Stimulated activated CD4-positive, alpha-beta T cell treated with anti-CD3 and anti-CD28 coated beads, Interleukin-12 subunit alpha, Interleukin-12 subunit beta, amount 100 ng/mL, for 24 hours (primary cell): ENCODE data around the gene STK32A.

ENCODE experiments used
- DNase-seq, 2 experiments: peaks; one replicate each; pipeline ENCODE4 v3.0.0-alpha.2; 2020; ENCODE audit warnings: low read depth in 2 of 2

STK32A gene

GRCh38 chr5:147391781-147392180, 157.0 kb downstream of the STK32A start:
- no peak for DNase-seq

- DNase-seq = no peak
These were observed 159.2 kb downstream of the STK32A start for GRCh38 chr5:147393874-147394672.

- DNase-seq = no peak
These were observed 161.4 kb downstream of the STK32A start for GRCh38 chr5:147396070-147396823.

GRCh38 chr5:147397616-147398015, 162.8 kb downstream of the STK32A start:
- DNase-seq = no peak

GRCh38 chr5:147398860-147399259, 164.0 kb downstream of the STK32A start:
- DNase-seq = no peak

- no peak for DNase-seq
These were observed 165.4 kb downstream of the STK32A start for GRCh38 chr5:147400126-147400809.

GRCh38 chr5:147400881-147401280, 166.1 kb downstream of the STK32A start:
- no peak for DNase-seq

- DNase-seq = no peak
These were observed 169.1 kb downstream of the STK32A start for GRCh38 chr5:147403651-147404640.

GRCh38 chr5:147404706-147405105, 169.9 kb downstream of the STK32A start:
- DNase-seq = no peak

GRCh38 chr5:147406636-147407035, 171.8 kb downstream of the STK32A start:
- no peak for DNase-seq

- no peak for DNase-seq
These were observed 172.4 kb downstream of the STK32A start for GRCh38 chr5:147407094-147407681.

GRCh38 chr5:147408980-147409379, 174.2 kb downstream of the STK32A start:
- DNase-seq = no peak

GRCh38 chr5:147410496-147411358, 175.9 kb downstream of the STK32A start:
- DNase-seq = no peak

GRCh38 chr5:147411359-147412319, 176.8 kb downstream of the STK32A start:
- DNase-seq = no peak

GRCh38 chr5:147412561-147412960, 177.7 kb downstream of the STK32A start:
- no peak for DNase-seq

- DNase-seq = no peak
These were observed 178.4 kb downstream of the STK32A start for GRCh38 chr5:147413266-147413665.

GRCh38 chr5:147415651-147416050, 180.8 kb downstream of the STK32A start:
- DNase-seq = no peak

- DNase-seq = no peak
These were observed 182.4 kb downstream of the STK32A start for GRCh38 chr5:147417135-147417813.
